ENCODE results near the gene CHD9.

The CHD9 gene

GRCh38 chr16:53378138-53378537 is 323.3 kb downstream of the CHD9 start (continued):
- TF ChIP-seq, protein P1, sequence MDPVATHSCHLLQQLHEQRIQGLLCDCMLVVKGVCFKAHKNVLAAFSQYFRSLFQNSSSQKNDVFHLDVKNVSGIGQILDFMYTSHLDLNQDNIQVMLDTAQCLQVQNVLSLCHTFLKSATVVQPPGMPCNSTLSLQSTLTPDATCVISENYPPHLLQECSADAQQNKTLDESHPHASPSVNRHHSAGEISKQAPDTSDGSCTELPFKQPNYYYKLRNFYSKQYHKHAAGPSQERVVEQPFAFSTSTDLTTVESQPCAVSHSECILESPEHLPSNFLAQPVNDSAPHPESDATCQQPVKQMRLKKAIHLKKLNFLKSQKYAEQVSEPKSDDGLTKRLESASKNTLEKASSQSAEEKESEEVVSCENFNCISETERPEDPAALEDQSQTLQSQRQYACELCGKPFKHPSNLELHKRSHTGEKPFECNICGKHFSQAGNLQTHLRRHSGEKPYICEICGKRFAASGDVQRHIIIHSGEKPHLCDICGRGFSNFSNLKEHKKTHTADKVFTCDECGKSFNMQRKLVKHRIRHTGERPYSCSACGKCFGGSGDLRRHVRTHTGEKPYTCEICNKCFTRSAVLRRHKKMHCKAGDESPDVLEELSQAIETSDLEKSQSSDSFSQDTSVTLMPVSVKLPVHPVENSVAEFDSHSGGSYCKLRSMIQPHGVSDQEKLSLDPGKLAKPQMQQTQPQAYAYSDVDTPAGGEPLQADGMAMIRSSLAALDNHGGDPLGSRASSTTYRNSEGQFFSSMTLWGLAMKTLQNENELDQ (tag by site-specific recombination; IDR thresholded peaks at IDR 0.05; ENCODE audit: low read depth), result no peak
- TF ChIP-seq ZNF561 (tag by site-specific recombination; IDR thresholded peaks at IDR 0.05; ENCODE audit: borderline replicate concordance), result no peak
- TF ChIP-seq, protein P2, sequence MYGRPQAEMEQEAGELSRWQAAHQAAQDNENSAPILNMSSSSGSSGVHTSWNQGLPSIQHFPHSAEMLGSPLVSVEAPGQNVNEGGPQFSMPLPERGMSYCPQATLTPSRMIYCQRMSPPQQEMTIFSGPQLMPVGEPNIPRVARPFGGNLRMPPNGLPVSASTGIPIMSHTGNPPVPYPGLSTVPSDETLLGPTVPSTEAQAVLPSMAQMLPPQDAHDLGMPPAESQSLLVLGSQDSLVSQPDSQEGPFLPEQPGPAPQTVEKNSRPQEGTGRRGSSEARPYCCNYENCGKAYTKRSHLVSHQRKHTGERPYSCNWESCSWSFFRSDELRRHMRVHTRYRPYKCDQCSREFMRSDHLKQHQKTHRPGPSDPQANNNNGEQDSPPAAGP (tag by site-specific recombination; IDR thresholded peaks at IDR 0.05), result no peak

Data from HEK293 (cell line).